OCI-LY3 (cell line): ENCODE measurements around the gene NUAK2.

Source experiments
- H2AFZ ChIP-seq: fragments of 200-600, 300-600 bp; shearing (Covaris generic); 2 replicates; pipeline ENCODE4 v1.6.0; 2014; ENCODE audit warnings: antibody characterized with exemption, low read depth, low read length
- H3K27ac ChIP-seq: fragments of 200-600, 300-600 bp; sonication (generic); 2 replicates; pipeline ENCODE4 v1.5.1; 2014; ENCODE audit warnings: mild to moderate bottlenecking, low read length, moderate library complexity, mixed read lengths
- H3K27me3 ChIP-seq: fragments of 200-600, 300-600 bp; sonication (generic); 2 replicates; pipeline ENCODE4 v1.6.1; 2014; ENCODE audit warnings: low read depth, low read length, mixed read lengths
- H3K36me3 ChIP-seq: fragments of 200-600, 300-600 bp; sonication (generic); replicated peaks from 2 replicates; pipeline ENCODE3; 2014; ENCODE audit warnings: low read depth, low read length, mixed read lengths
- H3K4me1 ChIP-seq: fragments of 300-600, 200-600 bp; sonication (generic); 2 replicates; pipeline ENCODE4 v1.6.1; 2014; ENCODE audit warnings: low read length, mixed read lengths
- H3K4me2 ChIP-seq: fragments of 200-600, 300-600 bp; sonication (generic); 2 replicates; pipeline ENCODE4 v1.6.1; 2014; ENCODE audit warnings: low read length, mixed read lengths
- H3K4me3 ChIP-seq: fragments of 300-600, 200-600 bp; sonication (generic); 2 replicates; pipeline ENCODE4 v1.5.1; 2014; ENCODE audit warnings: antibody characterized with exemption, mild to moderate bottlenecking, low read length, moderate library complexity
- H3K79me2 ChIP-seq: fragments of 300-600, 200-600 bp; shearing (Covaris generic); 2 replicates; pipeline ENCODE4 v1.6.1; 2014; ENCODE audit warnings: mild to moderate bottlenecking, low read length, mixed read lengths
- H3K9ac ChIP-seq: fragments of 300-600, 200-600 bp; shearing (Covaris generic); 2 replicates; pipeline ENCODE4 v1.6.0; 2014; ENCODE audit warnings: mild to moderate bottlenecking, low read length, moderate library complexity
- H3K9me3 ChIP-seq: fragments of 200-600, 300-600 bp; shearing (Covaris generic); 2 replicates; pipeline ENCODE4 v1.6.1; 2014; ENCODE audit warnings: low read length, mixed read lengths; ENCODE audit not compliant: insufficient read depth
- H4K20me1 ChIP-seq: fragments of 200-600, 300-600 bp; sonication (generic); 2 replicates; pipeline ENCODE4 v1.6.1; 2016; ENCODE audit warnings: low read length, mixed read lengths; ENCODE audit not compliant: insufficient read depth
- CTCF ChIP-seq: fragments of 200-600, 300-600 bp; sonication (generic); IDR thresholded peaks from 2 replicates; pipeline ENCODE4 v1.5.1; 2014; ENCODE audit warnings: antibody characterized with exemption, low read length, low read depth
- EZH2phosphoT487 ChIP-seq: fragments of 200-600 bp; shearing (Covaris generic); IDR thresholded peaks from 2 replicates; pipeline ENCODE4 v1.6.1; 2018; ENCODE audit warnings: antibody characterized with exemption, mixed run types, low read depth

The NUAK2 gene

GRCh38 chr1:205291596-205291995 lies 29.9 kb downstream of the NUAK2 start:
- no peak overlapping the region; the same call in 1 of the 2 replicates for H3K4me3 ChIP-seq
- no peaks in the 10 kb centered on the region for H3K27me3 ChIP-seq
- TF ChIP-seq EZH2phosphoT487 (no peak), CTCF (no peak)
- peaks cover 74% of the 10 kb centered on the region for H3K4me1 ChIP-seq
- H3K27ac ChIP-seq = peak overlapping the region; percentile 36
- H4K20me1 ChIP-seq = no peaks in the 10 kb centered on the region
- no peaks in the 10 kb centered on the region for H3K9me3 ChIP-seq
- no peaks in the 10 kb centered on the region for H3K36me3 ChIP-seq
- peak overlapping the region; percentile 24; the same call in 1 of the 2 replicates for H3K9ac ChIP-seq
- H2AFZ ChIP-seq = no peak overlapping the region
- peak overlapping the region; percentile 15 for H3K4me2 ChIP-seq
- no peaks in the 10 kb centered on the region; the same call in 1 of the 2 replicates for H3K79me2 ChIP-seq

- Histone ChIP-seq H3K4me1 (peaks cover 86% of the 10 kb centered on the region), H3K27ac (peak overlapping the region; percentile 93), H3K9me3 (no peaks in the 10 kb centered on the region), H4K20me1 (no peaks in the 10 kb centered on the region), H2AFZ (no peak overlapping the region), H3K4me2 (peak overlapping the region; percentile 79), H3K4me3 (peak overlapping the region; percentile 43), H3K36me3 (no peaks in the 10 kb centered on the region), H3K79me2 (peaks cover 7% of the 10 kb centered on the region; the same call in 1 of the 2 replicates), H3K9ac (peak overlapping the region; percentile 65), H3K27me3 (no peaks in the 10 kb centered on the region)
- TF ChIP-seq EZH2phosphoT487 (peak; percentile 95), CTCF (peak; percentile 32; the same call in 1 of the 2 replicates)
Measured at GRCh38 chr1:205287767-205288559, 33.6 kb downstream of the NUAK2 start.

GRCh38 chr1:205287076-205287475 lies 34.5 kb downstream of the NUAK2 start:
- H3K79me2 ChIP-seq = peaks cover 7% of the 10 kb centered on the region; the same call in 1 of the 2 replicates
- 0 out of 2 replicates have a peak overlapping the region, but pooled peaks have one; percentile 28 for H2AFZ ChIP-seq
- no peak overlapping the region for H3K4me3 ChIP-seq
- H4K20me1 ChIP-seq = no peaks in the 10 kb centered on the region
- H3K9me3 ChIP-seq = no peaks in the 10 kb centered on the region
- peak overlapping the region; percentile 93 for H3K27ac ChIP-seq
- peak overlapping the region; percentile 79 for H3K4me2 ChIP-seq
- TF ChIP-seq CTCF (no peak), EZH2phosphoT487 (no peak)
- peaks cover 87% of the 10 kb centered on the region for H3K4me1 ChIP-seq
- peaks cover 7% of the 10 kb centered on the region; the same call in 1 of the 2 replicates for H3K27me3 ChIP-seq
- peak overlapping the region; percentile 65 for H3K9ac ChIP-seq
- H3K36me3 ChIP-seq = no peaks in the 10 kb centered on the region

- no peaks in the 10 kb centered on the region for H3K9me3 ChIP-seq
- H3K4me1 ChIP-seq = peaks cover 81% of the 10 kb centered on the region
- peak overlapping the region; percentile 28; the same call in 1 of the 2 replicates for H2AFZ ChIP-seq
- H3K27me3 ChIP-seq = peaks cover 7% of the 10 kb centered on the region; the same call in 1 of the 2 replicates
- peak overlapping the region; percentile 93 for H3K27ac ChIP-seq
- H3K9ac ChIP-seq = peak overlapping the region; percentile 65
- no peaks in the 10 kb centered on the region for H3K36me3 ChIP-seq
- peak overlapping the region; percentile 79 for H3K4me2 ChIP-seq
- peak overlapping the region; percentile 45 for H3K4me3 ChIP-seq
- peaks cover 7% of the 10 kb centered on the region; the same call in 1 of the 2 replicates for H3K79me2 ChIP-seq
- no peak for TF ChIP-seq EZH2phosphoT487
- no peak for TF ChIP-seq CTCF
- no peaks in the 10 kb centered on the region for H4K20me1 ChIP-seq
Measured at GRCh38 chr1:205286335-205286950, 35.1 kb downstream of the NUAK2 start.
